Body of pancreas (tissue), 4 donors: ENCODE results near the gene UBALD2. TPM values are rescaled to one million over a fixed set of nuclear protein-coding genes. Genes with fewer than 3 reads are reported as not detected.
"Not testable (repeated sequence)": the region's sequence is repeated elsewhere in the genome, so short reads cannot be mapped to it uniquely, and the experiment has no call there.

ENCODE experiments used
- ATAC-seq: fragments of 150-250 bp; one replicate; pipeline ENCODE4 v1.9.1; 2016
- DNase-seq, 4 donors: peaks; one replicate each; pipeline ENCODE4 v3.0.0-alpha.2; 2019
- H3K27ac ChIP-seq, 4 donors: fragments of 200-600 bp; sonication (generic); 1 replicate in 3 of 4; 2 replicates in 1 of 4; pipeline versions ENCODE4 v1.5.1 to v1.6.1; 2016 to 2019; ENCODE audit warnings: mild to moderate bottlenecking in 1 of 4, mixed read lengths in 1 of 4, moderate library complexity in 1 of 4
- H3K27me3 ChIP-seq, 2 donors: fragments of 200-600 bp; sonication (generic); one replicate each; pipeline ENCODE4 v1.6.0; 2016; ENCODE audit warnings: mild to moderate bottlenecking in 1 of 2
- H3K36me3 ChIP-seq, 2 donors: fragments of 200-600 bp; sonication (generic); replicated peaks in 1 of 2; 2 replicates each; pipeline ENCODE4 v1.5.1; 2016; ENCODE audit warnings: low read depth in 2 of 2; ENCODE audit not compliant: insufficient read depth in 1 of 2
- H3K4me1 ChIP-seq: fragments of 200-600 bp; sonication (generic); one replicate; pipeline ENCODE4 v1.6.0; 2016
- H3K4me3 ChIP-seq, 2 donors: fragments of 200-600 bp; sonication (generic); 1 replicate in 1 of 2; 2 replicates in 1 of 2; pipeline ENCODE4 v1.5.1; 2016 to 2019
- H3K9me3 ChIP-seq, 3 donors: fragments of 200-600 bp; sonication (generic); 1 replicate in 2 of 3; 2 replicates in 1 of 3; pipeline ENCODE4 v1.5.1; 2016
- POLR2A ChIP-seq, 3 donors: fragments of 450-650 bp; IDR thresholded peaks; one replicate each; pipeline ENCODE4 v1.6.1; 2016; ENCODE audit warnings: antibody characterized with exemption in 3 of 3, mild to moderate bottlenecking in 2 of 3
- WGBS, 2 donors: methylation state at CpG; one replicate each; pipeline ENCODE4 v1.1.5; 2017; 5-methylcytosine and 5-hydroxymethylcytosine counted together
- intact Hi-C: fragments of 100-400 bp; cut with DNase I; formaldehyde crosslinking; loops from one replicate; pipeline ENCODE4 v1.15.1; 2023
- total RNA-seq, 2 donors: library from RNA; depleted of rRNA; stranded (reverse); fragments of >200 nt; gene quantifications; one replicate each; pipeline ENCODE4 v1.1.0, GENCODE V29; 2016
- TF ChIP-seq, protein P1 (sequence below), 7 experiments: fragments of 450-650 bp in 4 of 7; fragments of 200-600 bp in 3 of 7; sonication (generic) in 3 of 7; IDR thresholded peaks; one replicate each; pipeline ENCODE4 v1.5.1; 2016 to 2019; ENCODE audit warnings: antibody characterized with exemption in 7 of 7

UBALD2 gene
- total RNA-seq, 2 donors from 2014 or later, result 4.2 to 7.3 TPM

DNA sequence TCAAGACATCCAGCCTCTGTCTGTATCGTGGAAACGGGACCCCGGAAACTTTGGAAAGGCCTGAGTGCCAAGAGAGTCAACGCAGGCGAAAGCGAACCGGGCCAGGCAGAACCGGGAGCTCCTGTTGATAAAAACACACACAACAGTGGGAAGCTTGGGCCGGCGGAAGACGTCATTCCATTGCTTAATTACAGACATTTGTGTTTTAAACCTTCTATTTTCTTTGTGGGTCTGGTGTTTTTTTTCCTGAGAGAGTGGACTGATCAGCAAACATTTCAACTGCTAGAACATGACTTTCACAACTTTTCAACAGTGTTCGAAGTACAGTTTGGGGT lies 24.0 kb upstream of the UBALD2 start:
- 9% methylated on average over 12 of the region's 12 CpGs for WGBS, 2 donors
- peak overlapping the region in 3 of 4 donors; percentile 34 to 64 (median 61) for H3K27ac ChIP-seq
- intact Hi-C loops, result no loop called here

DNA sequence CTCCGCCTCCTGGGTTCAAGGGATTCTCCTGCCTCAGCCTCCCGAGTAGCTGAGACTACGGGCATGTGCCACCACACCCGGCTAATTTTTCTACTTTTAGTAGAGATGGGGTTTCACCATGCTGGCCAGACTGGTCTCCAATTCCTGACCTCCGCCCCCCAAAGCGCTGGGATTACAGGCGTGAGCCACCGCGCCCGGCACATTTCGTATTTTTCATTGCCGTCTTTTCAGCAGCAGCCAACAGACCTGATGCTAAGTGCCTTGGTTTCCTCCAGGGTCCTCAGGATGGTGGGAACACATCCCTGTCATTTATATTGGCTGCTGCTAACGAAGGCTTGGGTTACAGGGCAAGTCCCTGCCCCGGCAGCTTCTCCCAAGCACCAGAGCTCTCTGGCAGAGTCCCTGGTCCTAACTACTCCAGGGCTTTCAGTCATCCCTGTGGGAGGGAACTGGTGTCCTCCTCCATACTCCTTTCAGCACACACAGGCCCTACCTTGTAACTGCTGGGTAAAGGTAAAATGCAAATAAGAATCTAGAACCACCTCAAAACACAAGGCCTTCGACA lies 23.4 kb upstream of the UBALD2 start:
- Histone ChIP-seq H3K4me3 (no peak overlapping the region), H3K4me1 (peaks cover 33% of the 10 kb centered on the region), H3K36me3 (no peaks in the 10 kb centered on the region), H3K27ac (no peak overlapping the region), H3K27me3 (no peaks in the 10 kb centered on the region), H3K9me3 (no peaks in the 10 kb centered on the region)
- TF ChIP-seq, protein P1, sequence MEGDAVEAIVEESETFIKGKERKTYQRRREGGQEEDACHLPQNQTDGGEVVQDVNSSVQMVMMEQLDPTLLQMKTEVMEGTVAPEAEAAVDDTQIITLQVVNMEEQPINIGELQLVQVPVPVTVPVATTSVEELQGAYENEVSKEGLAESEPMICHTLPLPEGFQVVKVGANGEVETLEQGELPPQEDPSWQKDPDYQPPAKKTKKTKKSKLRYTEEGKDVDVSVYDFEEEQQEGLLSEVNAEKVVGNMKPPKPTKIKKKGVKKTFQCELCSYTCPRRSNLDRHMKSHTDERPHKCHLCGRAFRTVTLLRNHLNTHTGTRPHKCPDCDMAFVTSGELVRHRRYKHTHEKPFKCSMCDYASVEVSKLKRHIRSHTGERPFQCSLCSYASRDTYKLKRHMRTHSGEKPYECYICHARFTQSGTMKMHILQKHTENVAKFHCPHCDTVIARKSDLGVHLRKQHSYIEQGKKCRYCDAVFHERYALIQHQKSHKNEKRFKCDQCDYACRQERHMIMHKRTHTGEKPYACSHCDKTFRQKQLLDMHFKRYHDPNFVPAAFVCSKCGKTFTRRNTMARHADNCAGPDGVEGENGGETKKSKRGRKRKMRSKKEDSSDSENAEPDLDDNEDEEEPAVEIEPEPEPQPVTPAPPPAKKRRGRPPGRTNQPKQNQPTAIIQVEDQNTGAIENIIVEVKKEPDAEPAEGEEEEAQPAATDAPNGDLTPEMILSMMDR (IDR thresholded peaks at IDR 0.05), result no peak
- no peak for TF ChIP-seq POLR2A (IDR thresholded peaks at IDR 0.05)
- DNase-seq, result no peak
- WGBS, 2 donors, result 87 to 96% methylated on average over 15 of the region's 15 CpGs
- no peak for ATAC-seq
- intact Hi-C loops, result no loop called here

More for the DNA sequence above, 24.0 kb upstream of the UBALD2 start:
- no peak for TF ChIP-seq POLR2A (IDR thresholded peaks at IDR 0.05)
- TF ChIP-seq, protein P1 (IDR thresholded peaks at IDR 0.05), result no peak
- Histone ChIP-seq H3K9me3 (no peaks in the 10 kb centered on the region), H3K27me3 (no peaks in the 10 kb centered on the region), H3K36me3 (no peaks in the 10 kb centered on the region), H3K4me3 (peak overlapping the region; percentile 17 to 28), H3K4me1 (peaks cover 33% of the 10 kb centered on the region)
- ATAC-seq, result peak; percentile 4
- DNase-seq, result peak in 1 of 4 donors; percentile 41

DNA sequence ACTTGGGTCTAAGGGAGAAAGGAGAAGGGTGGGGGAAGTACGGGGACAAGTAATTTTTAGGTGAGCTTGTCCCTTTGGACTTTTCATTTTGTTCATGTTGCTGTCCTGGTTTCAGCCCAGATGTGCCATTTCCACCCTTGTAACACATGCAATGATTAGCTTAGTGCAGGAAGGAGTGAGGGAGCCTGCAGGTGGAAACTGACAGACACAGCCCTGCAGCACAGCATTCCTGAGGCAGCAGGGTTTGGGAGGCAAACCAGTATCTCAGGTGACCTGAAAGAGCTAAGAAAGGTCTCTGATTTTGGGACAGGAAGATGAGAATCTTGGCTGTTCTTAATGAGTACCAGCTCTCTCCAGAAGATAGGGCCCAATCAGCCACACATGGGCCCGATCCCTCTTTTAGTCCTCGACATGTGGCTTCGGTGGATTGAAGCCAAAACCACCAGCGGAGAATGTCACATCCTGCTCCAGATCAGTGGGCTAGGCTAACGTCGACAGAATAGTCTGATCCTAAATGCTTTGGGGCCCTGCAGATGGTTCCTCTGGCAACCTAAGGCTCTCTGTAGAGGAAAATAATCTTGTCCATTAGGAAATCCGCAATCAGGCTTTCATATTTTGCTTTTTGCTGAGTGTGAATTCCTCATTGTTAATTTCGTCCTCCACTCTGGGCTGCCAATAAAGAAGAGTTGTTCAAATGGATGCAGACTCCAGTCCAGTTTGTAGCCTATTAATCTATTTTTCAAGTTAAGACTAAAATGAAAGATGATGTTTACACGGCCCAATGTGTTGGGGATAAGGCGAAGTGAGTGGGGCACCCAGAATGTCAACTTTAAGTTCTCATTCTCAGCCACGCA lies 21.1 kb upstream of the UBALD2 start:
- H3K9me3 ChIP-seq, result no peaks in the 10 kb centered on the region
- no peaks in the 10 kb centered on the region for H3K27me3 ChIP-seq
- no peak overlapping the region for H3K4me3 ChIP-seq
- peaks cover 38% of the 10 kb centered on the region for H3K4me1 ChIP-seq
- TF ChIP-seq, protein P1 (IDR thresholded peaks at IDR 0.05), result no peak
- no peak for TF ChIP-seq POLR2A (IDR thresholded peaks at IDR 0.05)
- intact Hi-C loops, result no loop called here
- ATAC-seq, result no peak
- H3K36me3 ChIP-seq, result no peaks in the 10 kb centered on the region
- 70 to 82% methylated on average over 11 to 12 of the region's 12 CpGs for WGBS, 2 donors
- DNase-seq, result no peak
- no peak overlapping the region for H3K27ac ChIP-seq

DNA sequence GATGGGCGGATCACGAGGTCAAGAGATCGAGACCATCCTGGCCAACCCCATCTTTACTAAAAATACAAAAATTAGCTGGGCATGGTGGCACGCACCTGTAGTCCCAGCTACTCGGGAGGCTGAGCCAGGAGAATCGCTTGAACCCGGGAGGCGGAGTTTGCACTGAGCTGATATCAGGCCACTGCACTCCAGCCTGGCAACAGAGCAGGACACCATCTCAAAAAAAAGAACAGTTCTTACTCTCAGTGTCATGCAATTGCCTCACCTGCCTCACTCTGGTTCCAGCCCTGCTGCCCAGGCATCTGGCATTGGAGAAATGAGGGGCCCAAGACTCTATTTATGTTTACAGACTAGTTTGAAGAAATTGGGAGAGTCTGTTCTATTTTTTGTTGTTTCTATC lies 20.4 kb upstream of the UBALD2 start:
- ATAC-seq, H3K27me3 ChIP-seq, H3K9me3 ChIP-seq, H3K36me3 ChIP-seq, DNase-seq, H3K27ac ChIP-seq, H3K4me3 ChIP-seq, intact Hi-C loops: not testable (repeated sequence)
- 87 to 91% methylated on average over 8 of the region's 8 CpGs for WGBS, 2 donors
- peaks cover 32% of the 10 kb centered on the region for H3K4me1 ChIP-seq

DNA sequence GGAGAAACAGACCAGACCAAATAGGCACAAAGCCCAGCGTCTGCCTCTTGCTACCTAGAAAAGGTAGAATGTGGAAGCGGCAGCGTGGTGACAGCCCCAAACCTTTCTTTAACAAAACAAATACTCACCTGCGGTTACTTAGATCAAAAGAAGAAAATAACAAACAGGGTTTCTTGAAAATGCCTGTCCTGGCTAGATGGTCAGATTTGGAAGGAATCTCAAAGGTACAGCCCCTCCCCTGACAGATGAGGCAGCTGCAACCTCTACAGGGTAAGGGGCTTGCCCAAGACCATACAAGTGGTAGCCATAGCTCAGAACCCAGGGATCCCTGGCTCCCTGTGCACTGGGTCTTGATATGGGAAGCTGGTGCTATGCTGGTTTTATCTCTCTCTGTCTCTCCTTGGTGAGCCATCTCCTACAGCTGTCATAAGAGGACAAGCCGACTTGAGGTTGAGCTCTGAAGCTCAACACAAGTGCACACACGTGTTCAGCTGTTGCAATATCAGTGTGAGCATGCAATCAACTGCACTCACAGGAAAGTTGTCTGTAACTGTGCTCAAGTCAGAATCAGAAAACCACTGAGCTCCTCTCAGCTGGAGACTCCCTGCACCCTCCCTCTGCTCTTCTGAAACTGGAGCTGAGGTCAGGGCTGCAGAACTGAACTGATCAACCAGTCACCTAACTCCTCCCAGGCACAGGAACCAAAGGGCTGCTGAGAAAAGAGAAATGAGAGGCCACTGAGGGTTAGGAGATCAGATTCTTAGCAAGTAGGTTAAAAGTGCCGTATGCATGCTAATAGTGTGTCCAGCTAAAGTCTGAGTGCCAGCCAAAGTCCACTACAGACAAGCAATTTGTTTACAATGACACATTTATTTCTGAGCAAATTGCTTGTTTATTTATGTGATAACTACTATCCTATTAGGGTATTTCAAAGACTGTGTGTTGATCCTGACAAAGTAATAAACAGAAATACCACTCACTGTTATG lies 18.8 kb upstream of the UBALD2 start:
- WGBS, 2 donors, result 65 to 66% methylated on average over 7 of the region's 7 CpGs
- ATAC-seq, result no peak
- Histone ChIP-seq H3K36me3 (no peaks in the 10 kb centered on the region), H3K9me3 (no peaks in the 10 kb centered on the region), H3K4me3 (no peak overlapping the region), H3K27ac (no peak overlapping the region), H3K27me3 (no peaks in the 10 kb centered on the region), H3K4me1 (peaks cover 30% of the 10 kb centered on the region)
- DNase-seq, result peak in 1 of 4 donors; percentile 21
- TF ChIP-seq, protein P1 (IDR thresholded peaks at IDR 0.05), result no peak
- TF ChIP-seq POLR2A (IDR thresholded peaks at IDR 0.05), result no peak
- intact Hi-C loops, result no loop called here
